ENCODE results near the gene OGFOD3.
A peak's percentile ranks its signal among the peaks of the same experiment; 100 is the strongest.

The OGFOD3 gene

GRCh38 chr17:82452162-82452561 lies 33.8 kb upstream of the OGFOD3 start:
- H3K9me3 ChIP-seq (ENCODE audit: severe bottlenecking), result peaks cover 23% of the 10 kb centered on the region
- H3K27ac ChIP-seq, result no peak overlapping the region
- H3K36me3 ChIP-seq, result peaks cover 9% of the 10 kb centered on the region
- TF ChIP-seq, protein P1, sequence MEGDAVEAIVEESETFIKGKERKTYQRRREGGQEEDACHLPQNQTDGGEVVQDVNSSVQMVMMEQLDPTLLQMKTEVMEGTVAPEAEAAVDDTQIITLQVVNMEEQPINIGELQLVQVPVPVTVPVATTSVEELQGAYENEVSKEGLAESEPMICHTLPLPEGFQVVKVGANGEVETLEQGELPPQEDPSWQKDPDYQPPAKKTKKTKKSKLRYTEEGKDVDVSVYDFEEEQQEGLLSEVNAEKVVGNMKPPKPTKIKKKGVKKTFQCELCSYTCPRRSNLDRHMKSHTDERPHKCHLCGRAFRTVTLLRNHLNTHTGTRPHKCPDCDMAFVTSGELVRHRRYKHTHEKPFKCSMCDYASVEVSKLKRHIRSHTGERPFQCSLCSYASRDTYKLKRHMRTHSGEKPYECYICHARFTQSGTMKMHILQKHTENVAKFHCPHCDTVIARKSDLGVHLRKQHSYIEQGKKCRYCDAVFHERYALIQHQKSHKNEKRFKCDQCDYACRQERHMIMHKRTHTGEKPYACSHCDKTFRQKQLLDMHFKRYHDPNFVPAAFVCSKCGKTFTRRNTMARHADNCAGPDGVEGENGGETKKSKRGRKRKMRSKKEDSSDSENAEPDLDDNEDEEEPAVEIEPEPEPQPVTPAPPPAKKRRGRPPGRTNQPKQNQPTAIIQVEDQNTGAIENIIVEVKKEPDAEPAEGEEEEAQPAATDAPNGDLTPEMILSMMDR (IDR thresholded peaks at IDR 0.05; ENCODE audit: low read depth, low read length), result no peak
- DNase-seq, result no peak
- no peak overlapping the region for H3K4me3 ChIP-seq (ENCODE audit: low read depth, low read length)
- H3K27me3 ChIP-seq (ENCODE audit: insufficient read depth, low read depth, severe bottlenecking), result no peaks in the 10 kb centered on the region

- TF ChIP-seq, protein P1 (IDR thresholded peaks at IDR 0.05; ENCODE audit: low read depth, low read length), result no peak
- Histone ChIP-seq H3K9me3 (ENCODE audit: severe bottlenecking) (peaks cover 23% of the 10 kb centered on the region), H3K36me3 (peaks cover 18% of the 10 kb centered on the region), H3K4me3 (ENCODE audit: low read depth, low read length) (peak within 1 kb of the TSS; percentile 84), H3K27me3 (ENCODE audit: insufficient read depth, low read depth, severe bottlenecking) (no peaks in the 10 kb centered on the region), H3K27ac (peak within 1 kb of the TSS; percentile 92)
- DNase-seq, result peak; percentile 94
These were observed 32.1 kb upstream of the OGFOD3 start, which contains the start of gene CYBC1 for GRCh38 chr17:82450357-82451106. CYBC1 (minus strand) TSS chr17:82450752; CDS start chr17:82449254, 1,498 bp downstream.

DNA sequence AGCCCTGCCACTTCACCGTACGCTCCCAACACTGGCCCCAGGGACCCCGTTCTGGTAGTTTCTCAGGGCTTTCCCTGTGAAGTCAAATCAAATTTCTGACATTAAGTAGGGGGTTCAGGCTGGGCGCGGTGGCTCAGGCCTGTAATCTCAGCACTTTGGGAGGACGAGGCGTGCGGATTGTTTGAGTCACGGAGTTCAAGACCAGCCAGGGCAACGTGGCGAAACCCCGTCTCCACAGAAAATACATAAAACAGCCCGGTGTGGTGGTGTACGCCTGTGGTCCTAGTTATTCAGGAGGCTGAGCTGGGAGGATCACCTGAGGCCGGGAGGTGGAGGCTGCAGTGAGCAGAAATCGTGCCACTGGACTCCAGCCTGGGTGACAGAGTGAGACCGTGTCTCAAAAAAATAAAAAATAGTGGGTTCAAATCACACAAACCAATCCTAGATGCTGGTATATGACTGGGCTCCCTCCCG lies 31.5 kb upstream of the OGFOD3 start:
- Histone ChIP-seq H3K27me3 (ENCODE audit: insufficient read depth, low read depth, severe bottlenecking) (no peaks in the 10 kb centered on the region), H3K36me3 (peaks cover 24% of the 10 kb centered on the region), H3K27ac (peak overlapping the region; percentile 92), H3K9me3 (ENCODE audit: severe bottlenecking) (peaks cover 23% of the 10 kb centered on the region), H3K4me3 (ENCODE audit: low read depth, low read length) (peak overlapping the region; percentile 84)
- TF ChIP-seq, protein P1 (IDR thresholded peaks at IDR 0.05; ENCODE audit: low read depth, low read length), result no peak
- DNase-seq, result no peak

- DNase-seq, result no peak
- peaks cover 30% of the 10 kb centered on the region for H3K36me3 ChIP-seq
- peaks cover 23% of the 10 kb centered on the region for H3K9me3 ChIP-seq (ENCODE audit: severe bottlenecking)
- TF ChIP-seq, protein P1 (IDR thresholded peaks at IDR 0.05; ENCODE audit: low read depth, low read length), result no peak
- H3K27ac ChIP-seq, result peak overlapping the region; percentile 92
- no peaks in the 10 kb centered on the region for H3K27me3 ChIP-seq (ENCODE audit: insufficient read depth, low read depth, severe bottlenecking)
- H3K4me3 ChIP-seq (ENCODE audit: low read depth, low read length), result peak overlapping the region; percentile 84
These were observed 30.9 kb upstream of the OGFOD3 start for GRCh38 chr17:82449131-82449882.

DNA sequence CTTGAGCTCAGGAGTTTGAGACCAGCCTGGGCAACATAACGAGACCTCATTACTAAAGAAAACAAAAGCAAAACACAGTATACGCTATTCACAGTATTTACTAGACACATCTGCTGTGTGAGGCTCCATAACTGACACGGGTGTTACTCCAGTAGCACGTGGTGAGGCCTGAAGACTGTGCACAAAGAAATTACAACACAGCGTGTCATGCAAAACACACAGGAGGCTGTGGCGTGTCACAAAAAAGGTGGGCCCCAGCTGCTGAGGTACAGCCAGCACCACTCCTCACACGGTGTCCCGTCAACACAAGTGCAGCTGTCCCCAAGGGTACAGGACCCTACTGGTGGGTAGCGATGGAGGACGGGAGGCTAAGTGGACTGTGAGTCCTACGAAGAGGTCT lies 29.5 kb upstream of the OGFOD3 start:
- DNase-seq, result no peak
- Histone ChIP-seq H3K27ac (no peak overlapping the region), H3K4me3 (ENCODE audit: low read depth, low read length) (no peak overlapping the region), H3K27me3 (ENCODE audit: insufficient read depth, low read depth, severe bottlenecking) (no peaks in the 10 kb centered on the region), H3K36me3 (peaks cover 41% of the 10 kb centered on the region), H3K9me3 (ENCODE audit: severe bottlenecking) (peaks cover 11% of the 10 kb centered on the region)
- TF ChIP-seq, protein P1 (IDR thresholded peaks at IDR 0.05; ENCODE audit: low read depth, low read length), result no peak

All from WERI-Rb-1 (cell line).